ENCODE data around the gene MED6. TPM values are rescaled to one million over a fixed set of nuclear protein-coding genes. Genes with fewer than 3 reads are reported as not detected.

The MED6 gene
- total and polyA plus RNA-seq, 2 experiments from 2014 or later: 49.2 to 49.6 TPM

DNA sequence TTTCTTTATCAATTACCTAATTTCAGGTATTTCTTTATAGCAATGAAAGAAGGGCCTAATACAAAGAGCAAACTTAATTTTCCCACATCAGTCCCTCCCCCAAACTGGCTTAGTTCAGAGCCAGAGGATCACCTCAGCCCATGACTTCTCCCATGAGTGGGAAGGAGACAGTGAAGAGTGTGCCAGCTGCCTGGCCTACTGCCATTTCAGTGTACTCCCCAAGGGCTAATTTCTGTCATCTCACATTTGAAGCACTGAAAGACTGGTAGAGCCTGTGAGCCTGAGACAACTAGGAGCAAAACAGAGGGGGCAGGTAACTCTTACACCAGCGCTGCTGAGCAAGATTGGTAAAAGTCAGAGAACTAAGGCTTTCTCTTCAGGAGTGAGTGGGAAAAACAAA, 36.6 kb downstream of the MED6 start:
- Mint-ChIP-seq H3K4me1 (peaks cover 3% of the 10 kb centered on the region; the same call in 2 of the 3 replicates), H3K27me3 (ENCODE audit: insufficient read depth, low read depth, poor library complexity) (peaks cover 4% of the 10 kb centered on the region), H3K27ac (no peak overlapping the region), H3K9me3 (peaks cover 47% of the 10 kb centered on the region), H3K4me3 (no peak overlapping the region), H3K36me3 (ENCODE audit: low read depth) (peaks cover 75% of the 10 kb centered on the region)
- Histone ChIP-seq H3K27ac (ENCODE audit: low read depth) (no peak overlapping the region), H3K79me2 (replicated peaks; ENCODE audit: insufficient read depth) (peaks cover 11% of the 10 kb centered on the region; the same call in 1 of the 2 replicates), H2AFZ (no peak overlapping the region), H3K4me2 (no peak overlapping the region), H3K4me3 (no peak overlapping the region), H3K9me2 (ENCODE audit: insufficient read depth) (0 out of 2 replicates have a peak, but pooled peaks cover 3% of the 10 kb centered on the region), H4K20me1 (replicated peaks; ENCODE audit: insufficient read depth) (no peaks in the 10 kb centered on the region; the same call in 1 of the 2 replicates), H3K27me3 (ENCODE audit: insufficient read depth) (no peaks in the 10 kb centered on the region), H3K4me1 (ENCODE audit: insufficient read depth) (0 out of 2 replicates have a peak, but pooled peaks cover 4% of the 10 kb centered on the region), H3K36me3 (ENCODE audit: insufficient read depth) (peaks cover 37% of the 10 kb centered on the region), H3F3A (replicated peaks; ENCODE audit: low read depth) (no peaks in the 10 kb centered on the region)
- TF ChIP-seq NANOG (IDR thresholded peaks at IDR 0.05; ENCODE audit: borderline replicate concordance): no peak
- no peak for TF ChIP-seq ZNF462 (CRISPR knock-in tag; IDR thresholded peaks at IDR 0.05)
- no peak for TF ChIP-seq CTCF (conservative IDR thresholded peaks at IDR 0.05; ENCODE audit: low read depth in 2 of 2)
- TF ChIP-seq ZNF331 (CRISPR knock-in tag; IDR thresholded peaks at IDR 0.05; ENCODE audit: low read depth): no peak
- no peak for TF ChIP-seq CREB1 (CRISPR knock-in tag; IDR thresholded peaks at IDR 0.05; ENCODE audit: low read depth)
- TF ChIP-seq ETS1 (IDR thresholded peaks at IDR 0.05): no peak
- no peak for TF ChIP-seq STAT1 (IDR thresholded peaks at IDR 0.05; ENCODE audit: unreplicated experiment)
- TF ChIP-seq JUNB (IDR thresholded peaks at IDR 0.05; ENCODE audit: unreplicated experiment): no peak
- TF ChIP-seq, protein P1, sequence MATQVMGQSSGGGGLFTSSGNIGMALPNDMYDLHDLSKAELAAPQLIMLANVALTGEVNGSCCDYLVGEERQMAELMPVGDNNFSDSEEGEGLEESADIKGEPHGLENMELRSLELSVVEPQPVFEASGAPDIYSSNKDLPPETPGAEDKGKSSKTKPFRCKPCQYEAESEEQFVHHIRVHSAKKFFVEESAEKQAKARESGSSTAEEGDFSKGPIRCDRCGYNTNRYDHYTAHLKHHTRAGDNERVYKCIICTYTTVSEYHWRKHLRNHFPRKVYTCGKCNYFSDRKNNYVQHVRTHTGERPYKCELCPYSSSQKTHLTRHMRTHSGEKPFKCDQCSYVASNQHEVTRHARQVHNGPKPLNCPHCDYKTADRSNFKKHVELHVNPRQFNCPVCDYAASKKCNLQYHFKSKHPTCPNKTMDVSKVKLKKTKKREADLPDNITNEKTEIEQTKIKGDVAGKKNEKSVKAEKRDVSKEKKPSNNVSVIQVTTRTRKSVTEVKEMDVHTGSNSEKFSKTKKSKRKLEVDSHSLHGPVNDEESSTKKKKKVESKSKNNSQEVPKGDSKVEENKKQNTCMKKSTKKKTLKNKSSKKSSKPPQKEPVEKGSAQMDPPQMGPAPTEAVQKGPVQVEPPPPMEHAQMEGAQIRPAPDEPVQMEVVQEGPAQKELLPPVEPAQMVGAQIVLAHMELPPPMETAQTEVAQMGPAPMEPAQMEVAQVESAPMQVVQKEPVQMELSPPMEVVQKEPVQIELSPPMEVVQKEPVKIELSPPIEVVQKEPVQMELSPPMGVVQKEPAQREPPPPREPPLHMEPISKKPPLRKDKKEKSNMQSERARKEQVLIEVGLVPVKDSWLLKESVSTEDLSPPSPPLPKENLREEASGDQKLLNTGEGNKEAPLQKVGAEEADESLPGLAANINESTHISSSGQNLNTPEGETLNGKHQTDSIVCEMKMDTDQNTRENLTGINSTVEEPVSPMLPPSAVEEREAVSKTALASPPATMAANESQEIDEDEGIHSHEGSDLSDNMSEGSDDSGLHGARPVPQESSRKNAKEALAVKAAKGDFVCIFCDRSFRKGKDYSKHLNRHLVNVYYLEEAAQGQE (IDR thresholded peaks at IDR 0.05; ENCODE audit: unreplicated experiment): no peak
- no peak for TF ChIP-seq POLR2AphosphoS5 (IDR thresholded peaks at IDR 0.05; ENCODE audit: low read depth)
- no peak for TF ChIP-seq EZH2 (IDR thresholded peaks at IDR 0.05; ENCODE audit: low read depth, unreplicated experiment)
- no peak for TF ChIP-seq ZNF114 (CRISPR knock-in tag; IDR thresholded peaks at IDR 0.05)
- no peak for TF ChIP-seq EZH2phosphoT487 (IDR thresholded peaks at IDR 0.05; ENCODE audit: unreplicated experiment)
- DNase-seq (ENCODE audit: low spot score) (no peak), ATAC-seq (no peak)

Measured in GM23338 (cell line).